ENCODE measurements around the gene RHOT2. TPM values are rescaled to one million over a fixed set of nuclear protein-coding genes. Genes with fewer than 3 reads are reported as not detected.
A peak's percentile ranks its signal among the peaks of the same experiment; 100 is the strongest.

The RHOT2 gene
- total and polyA plus RNA-seq, 2 of the 8 experiments (the other 6 are each of a cell fraction or from before 2014, with no cell fraction given): 149 to 194 TPM

GRCh38 chr16:636206-637080 is 31.5 kb upstream of the RHOT2 start, which contains the start of gene METTL26 (continued):
- TF ChIP-seq ASH2L (IDR thresholded peaks at IDR 0.05; ENCODE audit: low read length) (peak; percentile 97), BCL11A (IDR thresholded peaks at IDR 0.05; ENCODE audit: low read depth in 2 of 2, low read length in 2 of 2) (no peak), HDAC2 (IDR thresholded peaks at IDR 0.05; ENCODE audit: borderline replicate concordance in 1 of 2, low read depth in 2 of 2, low read length in 2 of 2) (0 out of 4 replicates have a peak, but pooled peaks of 1 of the 2 experiments have one; percentile 17), KDM1A (IDR thresholded peaks at IDR 0.05; ENCODE audit: borderline replicate concordance, low read length) (no peak), ATF3 (IDR thresholded peaks at IDR 0.05; ENCODE audit: insufficient read depth, low read depth, low read length) (no peak), NRF1 (IDR thresholded peaks at IDR 0.05; ENCODE audit: low read depth, low read length) (peak; percentile 33; the same call in 1 of the 2 replicates), PHF8 (conservative IDR thresholded peaks at IDR 0.05; ENCODE audit: low read depth, low read length) (peak; percentile 65), CBX8 (IDR thresholded peaks at IDR 0.05; ENCODE audit: borderline replicate concordance, low read depth, low read length) (no peak), TAF1 (IDR thresholded peaks at IDR 0.05; ENCODE audit: low read depth, low read length) (peak; percentile 64), SIX5 (IDR thresholded peaks at IDR 0.05; ENCODE audit: low read depth, low read length) (peak; percentile 81), JUND (IDR thresholded peaks at IDR 0.05; ENCODE audit: low read length) (no peak), CBX5 (IDR thresholded peaks at IDR 0.05; ENCODE audit: low read depth, low read length) (no peak), GTF2F1 (IDR thresholded peaks at IDR 0.05; ENCODE audit: borderline replicate concordance, low read depth, low read length) (0 out of 2 replicates have a peak, but pooled peaks have one; percentile 43)

Measured in H1 (cell line).